GM19043 (cell line): ENCODE data around the gene CHCHD4.

Source experiments
- ATAC-seq: cut with Tn5 transposase; IDR thresholded peaks from one replicate; pipeline ENCODE4 v1.9.1; 2021; ENCODE audit warnings: low read depth; ENCODE audit not compliant: unreplicated experiment

CHCHD4 gene

GRCh38 chr3:14124615-14125192, at the start of gene CHCHD4, which contains the start of gene TMEM43:
CHCHD4 (minus strand) TSS chr3:14124870; CDS start chr3:14124676, 194 bp downstream.
TMEM43 (plus strand) TSS chr3:14125052; CDS start chr3:14125194, 142 bp downstream.
- ATAC-seq = peak; percentile 85

- no peak for ATAC-seq
These were observed 47.8 kb upstream of the CHCHD4 start for GRCh38 chr3:14172496-14172895.

GRCh38 chr3:14170531-14171159, 46.0 kb upstream of the CHCHD4 start:
- ATAC-seq = no peak

GRCh38 chr3:14169871-14170270, 45.2 kb upstream of the CHCHD4 start:
- ATAC-seq = no peak

- ATAC-seq = no peak
These were observed 44.8 kb upstream of the CHCHD4 start for GRCh38 chr3:14169435-14169834.

- no peak for ATAC-seq
These were observed 42.4 kb upstream of the CHCHD4 start for GRCh38 chr3:14166877-14167603.

- ATAC-seq = no peak
These were observed 37.5 kb upstream of the CHCHD4 start for GRCh38 chr3:14162178-14162577.

- ATAC-seq = no peak
These were observed 36.6 kb upstream of the CHCHD4 start for GRCh38 chr3:14161282-14161681.

GRCh38 chr3:14159426-14159825, 34.8 kb upstream of the CHCHD4 start:
- ATAC-seq = no peak

GRCh38 chr3:14158370-14158769, 33.7 kb upstream of the CHCHD4 start:
- ATAC-seq = no peak

GRCh38 chr3:14157951-14158350, 33.3 kb upstream of the CHCHD4 start:
- no peak for ATAC-seq

- no peak for ATAC-seq
These were observed 32.3 kb upstream of the CHCHD4 start for GRCh38 chr3:14156843-14157561.

GRCh38 chr3:14156201-14156600, 31.5 kb upstream of the CHCHD4 start:
- no peak for ATAC-seq

GRCh38 chr3:14154895-14155440, 30.3 kb upstream of the CHCHD4 start:
- ATAC-seq = no peak

- ATAC-seq = no peak
These were observed 29.6 kb upstream of the CHCHD4 start for GRCh38 chr3:14154276-14154675.

GRCh38 chr3:14153663-14154062, 29.0 kb upstream of the CHCHD4 start:
- ATAC-seq = no peak

- no peak for ATAC-seq
These were observed 28.3 kb upstream of the CHCHD4 start for GRCh38 chr3:14152963-14153355.

- ATAC-seq = no peak
These were observed 27.7 kb upstream of the CHCHD4 start for GRCh38 chr3:14152233-14152962.

GRCh38 chr3:14151471-14152083, 26.9 kb upstream of the CHCHD4 start:
- ATAC-seq = no peak
